GM21825 (cell line): ENCODE results near the gene PDZK1.
"Not testable (repeated sequence)": the region's sequence is repeated elsewhere in the genome, so short reads cannot be mapped to it uniquely, and the experiment has no call there.

Source experiments
- ATAC-seq: cut with Tn5 transposase; IDR thresholded peaks from one replicate; pipeline ENCODE4 v1.9.1; 2021; ENCODE audit warnings: mild to moderate bottlenecking, moderate library complexity; ENCODE audit not compliant: unreplicated experiment

Gene PDZK1

DNA sequence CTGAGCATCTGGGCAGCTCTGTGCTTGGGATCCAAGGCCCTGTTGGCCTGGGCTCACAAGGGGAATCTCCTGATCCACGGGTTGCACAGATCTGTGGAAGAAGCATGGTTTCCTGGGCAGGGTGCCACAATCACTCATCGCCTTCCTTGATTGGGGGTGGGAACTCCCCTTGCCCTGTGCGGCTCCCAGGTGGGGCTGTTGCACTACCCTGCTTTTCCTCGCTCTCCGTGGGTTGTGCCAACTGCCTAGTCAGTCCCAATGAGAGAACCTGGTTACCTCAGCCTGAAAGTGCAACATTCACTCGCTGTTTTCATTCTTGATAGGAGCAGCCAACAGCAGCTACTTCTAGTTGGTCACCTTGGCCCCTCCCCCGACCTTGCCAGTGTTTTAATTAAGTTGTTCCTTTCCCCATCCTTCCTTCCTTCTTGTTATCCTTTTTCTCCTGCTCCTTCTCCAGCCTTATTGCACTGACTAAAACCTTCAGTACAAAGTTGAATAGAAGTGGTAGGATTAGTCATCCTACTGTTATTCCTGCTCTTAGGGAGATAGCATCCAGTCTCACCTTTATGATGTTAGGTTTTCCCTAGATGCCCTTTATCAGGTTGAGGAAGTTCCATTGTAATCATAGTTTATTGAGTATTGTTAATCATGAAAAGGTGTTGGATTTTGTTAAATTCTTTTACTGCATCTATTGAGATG is 50.8 kb downstream of the PDZK1 start:
- not testable (repeated sequence) for ATAC-seq

DNA sequence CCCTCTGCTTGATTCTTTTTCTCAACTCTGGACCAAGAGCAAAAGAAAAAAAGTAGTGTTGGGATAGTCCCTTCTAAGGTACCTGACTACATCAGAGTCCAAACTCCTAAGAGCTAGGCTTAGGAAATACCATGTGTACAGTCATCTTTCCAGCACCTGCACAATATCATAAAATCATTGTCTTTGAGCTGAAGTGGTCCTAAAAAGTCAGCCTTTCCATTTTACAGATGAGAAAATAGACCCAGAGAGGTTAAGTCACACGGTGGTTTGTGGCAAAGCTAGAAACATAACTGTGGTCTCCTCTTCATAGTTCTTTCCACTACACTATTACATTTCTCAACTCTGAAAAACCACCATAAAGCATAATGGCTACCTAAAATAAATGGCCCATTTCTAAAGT is 63.2 kb downstream of the PDZK1 start:
- ATAC-seq: not testable (repeated sequence)

DNA sequence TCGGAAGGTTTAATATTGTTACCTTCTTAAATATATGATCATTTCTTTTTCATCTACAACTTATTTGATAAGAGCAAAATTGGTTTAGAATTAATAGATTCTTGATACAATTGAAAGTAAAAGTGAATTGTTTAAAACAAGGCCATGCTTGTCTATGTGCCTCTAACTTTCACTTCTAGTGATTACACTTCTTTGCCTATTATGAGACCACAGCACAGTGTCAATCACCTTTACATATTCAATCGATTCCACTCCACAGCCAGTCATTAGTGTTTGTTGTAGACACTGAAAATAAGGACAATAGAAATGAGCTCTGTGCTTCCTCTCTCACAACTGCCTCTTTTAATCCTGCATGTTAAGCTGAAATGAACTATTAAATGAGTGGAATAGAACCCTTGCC is 65.3 kb downstream of the PDZK1 start:
- ATAC-seq: not testable (repeated sequence)

DNA sequence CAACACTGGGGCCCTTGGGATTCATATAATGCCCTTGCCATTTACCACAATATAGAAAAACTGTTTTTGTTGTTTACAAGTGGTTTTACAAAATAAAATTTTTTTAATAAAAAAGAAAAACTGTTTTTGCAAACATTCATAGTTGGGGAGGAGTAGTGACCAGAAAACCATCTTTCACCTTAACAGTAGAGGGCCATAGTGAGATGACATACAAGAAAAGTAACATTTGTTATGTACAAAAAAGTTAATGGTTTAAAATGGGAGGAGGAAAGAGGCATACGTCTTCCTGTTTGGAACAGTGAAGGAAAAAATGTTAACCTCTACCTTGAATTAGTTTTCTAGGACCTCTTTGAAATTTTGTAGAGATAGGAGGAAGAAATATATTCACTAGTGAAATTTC is 70.9 kb downstream of the PDZK1 start:
- ATAC-seq: not testable (repeated sequence)

DNA sequence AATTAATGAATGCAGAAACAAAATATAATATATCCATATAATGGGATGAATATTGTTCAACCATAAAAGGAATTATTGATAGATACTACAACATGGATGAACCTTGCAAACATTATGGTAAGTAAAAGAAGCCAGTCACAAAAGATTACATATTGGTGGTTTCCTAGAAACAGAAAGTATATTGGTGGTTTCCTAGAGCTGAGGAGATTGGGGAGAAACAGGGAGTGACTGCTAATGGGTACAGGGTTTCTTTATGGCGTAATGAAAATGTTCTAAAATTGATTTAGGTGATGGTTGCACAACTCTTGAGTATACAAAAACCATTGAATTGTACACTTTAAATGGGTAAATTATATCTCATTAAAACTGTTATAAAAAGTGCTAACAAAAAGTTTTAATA is 85.0 kb downstream of the PDZK1 start:
- not testable (repeated sequence) for ATAC-seq
